Pulmonary artery endothelial cell (primary cell): ENCODE results near the gene OR6P1. TPM values are rescaled to one million over a fixed set of nuclear protein-coding genes. Genes with fewer than 3 reads are reported as not detected.

Source experiments
- DNase-seq: peaks from one replicate; pipeline ENCODE4 v3.0.0-alpha.2; 2011; ENCODE audit warnings: low read depth, low spot score
- total RNA-seq: library from RNA; depleted of rRNA; stranded (reverse); fragments of >200 nt; gene quantifications from 2 replicates; pipeline ENCODE4 v1.2.3, GENCODE V29; 2014

OR6P1 gene
- total RNA-seq: not detected in 2 replicates

GRCh38 chr1:158570480-158570879 is at the start of gene OR6P1:
Gene OR6P1 (minus strand): TSS chr1:158570580. CDS start chr1:158563604, 6,976 bp downstream.
- DNase-seq: no peak

DNA sequence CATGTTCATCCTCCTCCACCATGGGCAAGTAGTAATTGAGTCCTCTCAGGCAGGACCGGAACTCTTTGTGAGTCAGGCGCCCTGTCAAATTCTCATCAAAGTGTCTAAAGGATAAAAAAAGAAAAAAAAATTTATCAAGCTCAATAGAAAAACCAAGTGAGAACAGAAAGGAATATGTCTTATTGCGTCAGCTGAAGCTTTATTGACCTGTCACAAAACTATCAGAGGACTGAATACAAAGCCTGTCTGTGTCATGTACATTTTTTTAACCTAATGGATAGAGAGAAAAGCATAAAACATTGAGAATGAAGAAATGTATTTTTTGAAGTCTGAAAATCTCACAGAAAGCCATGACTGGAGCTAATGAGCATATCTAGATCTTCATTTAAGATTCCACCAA is 43.4 kb upstream of the OR6P1 start:
- DNase-seq: no peak

- no peak for DNase-seq
Observed at GRCh38 chr1:158611916-158612315, 41.5 kb upstream of the OR6P1 start.

- no peak for DNase-seq
Observed at GRCh38 chr1:158607296-158607695, 36.9 kb upstream of the OR6P1 start.

GRCh38 chr1:158604968-158605367 is 34.6 kb upstream of the OR6P1 start, which contains the start of gene OR10Z1:
Gene OR10Z1 (plus strand): TSS chr1:158605268. CDS start chr1:158606439, 1,171 bp downstream.
- DNase-seq: no peak

- no peak for DNase-seq
Observed at GRCh38 chr1:158600735-158601134, 30.4 kb upstream of the OR6P1 start.

GRCh38 chr1:158586942-158587341 is 16.6 kb upstream of the OR6P1 start:
- DNase-seq: no peak

DNA sequence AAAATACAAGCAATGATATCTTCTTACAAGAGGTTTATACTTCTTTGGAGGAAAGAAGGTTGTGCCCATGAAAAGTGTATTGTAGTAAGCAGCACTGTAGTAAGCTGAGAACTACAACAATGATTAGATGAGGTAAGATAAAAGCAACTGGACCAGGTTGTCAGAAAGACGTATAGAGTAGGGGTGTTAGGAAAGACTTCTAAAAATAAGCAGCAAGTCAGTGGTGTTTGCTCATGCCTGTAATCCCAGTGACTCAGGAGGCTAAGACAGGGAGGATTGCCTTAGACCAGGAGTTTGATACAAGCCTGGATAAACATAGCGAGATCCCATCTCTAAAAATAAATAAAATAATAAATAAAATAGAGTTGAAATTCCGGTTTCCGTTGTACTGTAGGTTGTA is 13.6 kb upstream of the OR6P1 start:
- DNase-seq: no peak

DNA sequence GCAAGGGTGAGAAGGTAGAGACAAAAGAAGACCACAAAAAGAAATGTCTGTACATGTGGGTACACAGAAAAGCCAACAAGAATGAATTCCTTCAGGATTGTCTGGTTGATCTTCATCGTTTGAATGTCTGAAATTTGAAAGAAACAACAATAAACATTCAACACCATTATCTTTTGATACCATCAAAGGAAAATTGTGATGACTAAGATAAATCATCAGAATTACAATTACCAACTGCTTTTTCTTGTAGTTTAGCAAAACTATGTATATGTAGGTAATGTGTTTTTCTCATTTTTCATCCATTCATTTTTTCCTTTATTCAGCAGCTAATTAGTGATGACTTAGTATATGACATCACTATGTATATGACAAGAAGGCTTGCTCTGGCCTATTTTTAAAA is 9.4 kb upstream of the OR6P1 start, which contains the start of gene OR10X1:
Gene OR10X1 (minus strand): TSS at position 167 of the 400 bp plus-strand sequence. CDS start 0 bp downstream, at position 167.
- no peak for DNase-seq

- no peak for DNase-seq
Observed at GRCh38 chr1:158577561-158577960, 7.2 kb upstream of the OR6P1 start.

- no peak for DNase-seq
Observed at GRCh38 chr1:158572226-158572625, 1.8 kb upstream of the OR6P1 start.

DNA sequence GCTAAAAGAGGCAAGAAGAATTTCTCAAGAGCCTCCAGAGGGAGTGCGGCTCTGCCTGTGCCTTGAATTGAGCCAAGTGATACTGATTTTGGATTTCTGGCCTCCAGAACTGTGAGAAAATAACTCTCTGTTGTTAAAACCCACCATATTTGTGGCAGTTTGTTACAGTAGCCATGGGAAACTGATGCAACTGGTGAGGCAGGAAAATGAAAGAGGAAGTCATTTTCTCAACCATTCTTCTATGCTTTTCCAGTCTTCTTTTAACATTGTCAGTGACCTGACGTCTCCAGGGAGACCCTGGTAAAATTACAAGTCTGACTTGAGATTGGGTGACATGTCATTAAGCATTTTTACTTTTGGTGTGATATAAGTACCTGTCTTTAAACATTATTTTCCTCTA is 5.8 kb downstream of the OR6P1 start:
- DNase-seq: no peak

- no peak for DNase-seq
Observed at GRCh38 chr1:158563853-158564252, 6.5 kb downstream of the OR6P1 start.

DNA sequence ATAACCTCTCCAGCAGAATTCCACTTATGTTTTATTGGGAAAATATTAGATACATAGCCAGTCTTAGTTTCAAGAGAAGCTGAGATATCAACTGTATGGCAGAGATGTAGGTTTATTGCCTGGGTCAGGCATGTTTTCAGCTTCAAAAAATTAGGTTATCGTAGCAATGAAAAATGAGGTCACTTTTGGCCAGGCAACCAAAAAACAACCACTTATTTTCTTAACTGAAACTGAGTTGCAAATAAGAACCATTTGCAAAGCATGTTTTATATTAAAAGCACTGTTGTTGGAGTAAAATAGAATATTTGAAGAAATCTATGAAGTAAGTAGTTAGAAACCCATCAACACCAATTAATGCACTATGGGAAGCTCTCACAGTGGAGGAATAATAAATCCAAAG is 10.7 kb downstream of the OR6P1 start:
- no peak for DNase-seq

GRCh38 chr1:158554352-158554751 is 16.0 kb downstream of the OR6P1 start, which contains the start of gene OR6Y1:
Gene OR6Y1 (minus strand): TSS chr1:158554405. CDS start chr1:158548105, 6,300 bp downstream.
- no peak for DNase-seq

DNA sequence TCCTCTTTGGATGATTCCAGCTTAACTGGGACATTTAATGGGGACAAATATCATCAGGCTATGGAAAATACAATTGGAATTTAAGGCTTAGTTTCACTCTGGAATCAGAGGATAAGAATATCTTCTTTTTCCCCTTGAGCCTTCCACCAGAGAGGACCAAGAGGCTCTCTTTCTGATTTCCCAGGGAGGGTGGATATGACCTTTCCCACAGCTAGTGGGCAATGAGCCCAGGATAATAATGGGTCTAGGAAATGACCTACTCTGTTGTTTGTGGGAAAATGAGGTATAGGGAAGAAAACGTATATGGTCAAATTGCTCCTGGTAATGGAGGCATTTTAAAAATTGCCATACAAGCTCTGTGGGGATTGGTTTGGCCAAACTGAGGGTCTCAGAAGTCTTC is 18.1 kb downstream of the OR6P1 start:
- no peak for DNase-seq

- DNase-seq: no peak
Observed at GRCh38 chr1:158547533-158547932, 22.8 kb downstream of the OR6P1 start.

GRCh38 chr1:158537609-158538008 is 32.8 kb downstream of the OR6P1 start:
- DNase-seq: no peak

DNA sequence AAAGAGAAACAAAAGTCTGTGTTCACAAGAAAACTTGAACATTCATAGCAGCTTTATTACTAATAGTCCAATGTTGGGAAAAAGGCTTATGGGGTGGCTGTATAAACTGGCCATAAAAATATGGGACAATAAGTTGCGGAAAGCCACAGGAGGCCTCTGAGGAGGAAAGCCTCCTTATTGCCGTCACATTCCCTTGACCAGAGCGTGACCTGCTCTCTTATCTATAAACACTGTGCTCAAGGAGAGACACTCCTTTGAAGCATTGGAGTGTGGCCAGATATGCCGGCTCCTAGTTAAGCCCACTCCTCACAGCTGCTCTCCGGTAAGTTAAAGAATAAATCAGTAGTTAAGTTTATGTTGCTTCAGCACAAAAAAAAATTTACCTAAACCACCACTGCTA is 35.9 kb downstream of the OR6P1 start:
- no peak for DNase-seq

- DNase-seq: no peak
Observed at GRCh38 chr1:158527190-158527815, 43.1 kb downstream of the OR6P1 start.

- no peak for DNase-seq
Observed at GRCh38 chr1:158521666-158522058, 48.7 kb downstream of the OR6P1 start.

DNA sequence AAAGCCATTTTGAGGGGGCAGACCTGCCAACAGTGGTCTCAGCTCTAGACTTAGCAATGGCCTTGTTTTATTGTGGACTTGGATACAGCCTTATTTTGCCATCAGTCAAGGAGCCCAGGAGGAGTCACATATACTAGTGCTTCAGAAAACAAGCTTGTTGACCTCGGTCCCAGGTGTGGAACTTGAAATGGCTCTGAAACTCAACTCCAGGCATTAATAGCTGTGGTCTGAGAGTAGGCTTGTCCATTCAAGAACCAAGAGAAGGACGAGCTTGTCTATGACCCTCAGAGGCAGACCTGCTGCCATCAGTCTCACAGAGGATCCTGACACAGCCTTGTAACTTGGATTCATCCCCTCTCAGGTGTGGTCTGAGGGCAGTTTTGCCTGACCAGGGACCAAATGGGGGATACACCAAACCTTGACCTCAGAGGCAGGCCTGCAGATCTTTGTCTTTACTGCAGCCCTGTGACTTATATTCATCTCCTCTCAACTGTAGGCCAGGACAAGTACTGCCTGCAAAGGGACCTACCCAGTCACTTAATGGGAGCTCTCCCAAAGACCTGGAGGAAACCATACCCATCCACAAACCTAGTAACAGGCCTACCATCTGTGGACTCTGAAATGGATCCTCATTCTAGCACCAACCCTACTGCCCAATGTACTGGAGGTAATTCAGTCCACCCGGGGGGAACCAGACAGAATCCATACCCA is 49.3 kb downstream of the OR6P1 start:
- no peak for DNase-seq

GRCh38 chr1:158520021-158520420 is 50.4 kb downstream of the OR6P1 start:
- no peak for DNase-seq
